T-helper 1 cell (primary cell): ENCODE data around the gene APPBP2.
"Not testable (repeated sequence)": the region's sequence is repeated elsewhere in the genome, so short reads cannot be mapped to it uniquely, and the experiment has no call there.

Experiments
- DNase-seq, 5 donors: peaks; one replicate each; pipeline ENCODE4 v3.0.0-alpha.2; 2012 to 2020
- total RNA-seq, 4 donors: gene quantifications; one replicate each; lab custom pipeline; 2026; lab: John Stamatoyannopoulos, UW

The APPBP2 gene, protein sequence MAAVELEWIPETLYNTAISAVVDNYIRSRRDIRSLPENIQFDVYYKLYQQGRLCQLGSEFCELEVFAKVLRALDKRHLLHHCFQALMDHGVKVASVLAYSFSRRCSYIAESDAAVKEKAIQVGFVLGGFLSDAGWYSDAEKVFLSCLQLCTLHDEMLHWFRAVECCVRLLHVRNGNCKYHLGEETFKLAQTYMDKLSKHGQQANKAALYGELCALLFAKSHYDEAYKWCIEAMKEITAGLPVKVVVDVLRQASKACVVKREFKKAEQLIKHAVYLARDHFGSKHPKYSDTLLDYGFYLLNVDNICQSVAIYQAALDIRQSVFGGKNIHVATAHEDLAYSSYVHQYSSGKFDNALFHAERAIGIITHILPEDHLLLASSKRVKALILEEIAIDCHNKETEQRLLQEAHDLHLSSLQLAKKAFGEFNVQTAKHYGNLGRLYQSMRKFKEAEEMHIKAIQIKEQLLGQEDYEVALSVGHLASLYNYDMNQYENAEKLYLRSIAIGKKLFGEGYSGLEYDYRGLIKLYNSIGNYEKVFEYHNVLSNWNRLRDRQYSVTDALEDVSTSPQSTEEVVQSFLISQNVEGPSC
- 42.7 to 66.9 (median 48.9) reads per million in 4 donors for total RNA-seq

DNA sequence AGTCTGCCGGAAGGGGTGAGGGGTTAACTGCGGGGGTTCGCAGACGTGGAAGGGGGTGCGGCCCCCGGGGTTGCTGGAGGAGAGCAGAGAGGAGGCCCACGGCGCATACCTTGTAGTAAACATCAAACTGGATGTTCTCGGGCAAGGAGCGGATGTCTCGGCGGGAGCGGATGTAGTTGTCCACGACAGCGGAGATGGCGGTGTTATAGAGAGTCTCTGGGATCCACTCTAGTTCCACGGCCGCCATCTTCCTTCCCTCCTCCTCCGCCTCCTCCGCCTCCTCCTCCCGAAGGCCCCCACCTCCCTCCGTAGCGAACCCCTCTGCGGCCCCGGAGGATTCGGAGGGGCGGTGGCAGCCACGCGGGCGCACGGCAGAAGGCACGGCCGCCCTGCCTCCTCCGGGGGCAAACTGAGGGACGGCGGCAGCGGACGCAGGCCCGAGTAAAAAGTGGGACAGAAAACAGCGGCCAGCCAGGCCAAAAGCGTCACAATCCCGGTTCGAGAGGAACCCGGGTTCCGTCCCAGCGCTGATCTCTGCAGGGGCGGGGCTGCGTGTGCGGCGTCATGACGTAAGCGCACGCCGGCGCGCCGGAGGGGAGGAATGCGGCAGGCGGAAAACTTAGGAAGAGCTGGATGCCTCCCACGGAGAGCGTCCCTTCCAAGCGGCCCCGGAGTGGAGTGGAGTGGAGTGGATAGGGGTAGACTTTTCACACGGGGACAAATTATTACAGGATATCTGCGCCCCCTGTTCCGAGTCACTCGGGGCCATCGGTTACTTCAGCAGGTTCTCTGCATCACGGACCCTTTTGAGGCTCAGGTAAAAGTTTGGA lies at the start of gene APPBP2:
TSS of gene APPBP2 (minus strand) at position 558 of the 830 bp plus-strand sequence. CDS start at position 247, 311 bp downstream.
- peak; percentile 49 to 75 (median 68) for DNase-seq

DNA sequence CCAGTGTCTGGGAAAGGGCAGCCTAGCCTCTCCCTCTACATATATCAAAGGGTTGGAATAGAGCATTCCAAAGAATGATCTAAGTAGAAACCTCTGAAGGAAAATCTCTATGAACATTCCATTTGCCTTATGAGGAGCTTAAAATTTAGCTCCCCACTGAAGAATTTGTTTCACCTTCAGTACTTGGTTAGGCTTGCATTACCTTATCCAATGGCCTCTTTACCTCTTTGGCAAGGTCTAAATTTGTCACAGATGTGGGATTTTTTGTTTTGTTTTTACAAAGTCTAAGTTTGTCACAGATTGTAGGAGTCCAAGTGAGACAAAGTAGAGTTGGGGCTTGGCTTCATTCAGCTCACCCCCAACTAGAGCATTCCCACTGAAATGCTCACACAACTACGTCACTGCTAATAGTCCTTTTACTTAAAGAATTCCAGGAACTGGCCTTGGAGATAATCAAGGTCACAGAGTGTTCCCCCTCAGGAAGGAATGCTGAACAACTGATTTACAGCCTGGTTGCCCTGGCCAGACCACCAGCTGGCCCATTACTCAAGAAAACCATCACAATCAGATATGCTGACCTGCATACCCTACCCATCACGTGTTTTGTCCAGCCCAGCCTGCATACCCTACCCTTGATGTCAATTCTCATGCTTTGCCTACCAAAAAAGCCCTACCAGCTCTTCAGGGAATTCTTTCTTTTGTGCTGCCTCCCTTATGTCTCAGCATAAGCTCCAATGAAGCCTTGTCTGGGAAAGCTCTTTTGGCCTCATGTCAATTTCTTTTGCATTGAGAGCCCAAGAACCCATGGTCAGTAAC lies 47.4 kb upstream of the APPBP2 start:
- DNase-seq = no peak

DNA sequence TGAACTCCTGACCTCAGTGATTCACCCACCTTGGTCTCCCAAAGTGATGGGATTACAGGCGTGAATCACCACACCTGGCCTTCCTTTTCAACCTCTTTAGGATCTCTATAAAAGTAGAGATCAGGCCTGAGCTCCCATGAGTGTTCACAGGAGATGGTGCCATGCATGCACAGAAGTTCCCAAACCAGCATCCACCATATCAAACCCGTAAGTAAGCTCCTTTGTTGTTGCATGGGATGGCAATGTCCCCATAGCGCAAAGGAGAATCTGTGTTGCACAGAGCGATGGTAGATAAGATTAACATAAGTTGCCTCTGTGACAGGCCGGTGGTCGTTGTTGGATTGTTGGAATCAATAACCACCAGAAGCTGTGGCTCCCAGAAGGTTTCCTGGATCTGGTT lies 39.2 kb upstream of the APPBP2 start:
- DNase-seq = no peak

DNA sequence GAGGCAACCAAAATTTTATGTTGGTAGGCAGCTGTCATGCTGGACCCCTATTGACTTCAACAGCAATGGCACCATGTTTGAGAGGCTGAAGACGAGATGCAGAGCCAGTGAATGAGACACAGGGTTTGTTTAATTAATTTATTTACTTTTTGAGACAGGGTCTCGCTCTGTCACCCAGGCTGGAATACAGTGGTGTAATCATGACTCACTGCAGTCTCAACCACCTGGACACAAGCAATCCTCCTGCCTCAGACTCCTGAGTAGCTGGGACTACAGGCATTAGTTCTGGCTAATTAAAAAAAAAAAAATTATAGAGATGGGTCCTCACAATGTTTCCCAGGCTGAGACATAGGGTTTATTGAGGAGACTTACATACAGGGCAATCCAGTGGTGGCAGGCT lies 37.7 kb upstream of the APPBP2 start:
- no peak for DNase-seq

DNA sequence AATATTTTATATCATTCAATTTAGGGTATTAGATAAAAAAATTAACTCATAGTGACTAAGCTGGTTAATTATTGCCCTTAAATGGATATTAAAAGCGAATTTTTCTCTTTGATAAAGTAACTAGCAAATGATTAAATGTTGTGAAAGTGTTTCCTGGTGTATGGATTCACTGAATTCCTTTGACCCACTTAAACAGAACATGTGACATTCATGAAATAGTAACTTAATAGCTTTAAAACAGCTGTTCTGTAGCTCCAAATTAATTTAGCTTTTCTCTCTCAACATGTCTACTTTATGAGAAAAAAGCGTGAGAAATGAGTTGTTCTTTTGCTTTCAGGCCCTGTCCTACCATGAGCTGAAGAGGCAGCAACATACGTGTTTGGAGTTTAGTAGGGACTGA lies 36.4 kb upstream of the APPBP2 start:
- DNase-seq = no peak

DNA sequence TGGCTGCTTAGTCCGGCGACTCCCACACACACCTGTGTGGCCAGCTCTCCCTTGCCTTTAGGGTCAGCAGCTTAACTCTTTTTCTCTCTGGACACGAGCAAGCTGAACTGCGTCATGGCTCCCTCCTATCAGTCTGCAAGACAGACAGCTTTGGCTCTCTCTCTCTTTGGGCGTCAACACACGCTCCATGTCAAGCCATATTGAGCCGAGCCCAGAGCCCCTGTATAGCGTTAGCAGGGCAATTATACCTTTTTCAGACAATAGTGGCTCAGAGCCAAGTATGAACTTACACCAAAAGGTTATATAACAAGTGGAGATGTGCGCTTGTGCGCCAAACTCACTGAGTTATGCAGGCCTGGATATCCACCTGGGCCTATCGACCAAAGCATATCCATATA lies 34.8 kb upstream of the APPBP2 start:
- no peak for DNase-seq

DNA sequence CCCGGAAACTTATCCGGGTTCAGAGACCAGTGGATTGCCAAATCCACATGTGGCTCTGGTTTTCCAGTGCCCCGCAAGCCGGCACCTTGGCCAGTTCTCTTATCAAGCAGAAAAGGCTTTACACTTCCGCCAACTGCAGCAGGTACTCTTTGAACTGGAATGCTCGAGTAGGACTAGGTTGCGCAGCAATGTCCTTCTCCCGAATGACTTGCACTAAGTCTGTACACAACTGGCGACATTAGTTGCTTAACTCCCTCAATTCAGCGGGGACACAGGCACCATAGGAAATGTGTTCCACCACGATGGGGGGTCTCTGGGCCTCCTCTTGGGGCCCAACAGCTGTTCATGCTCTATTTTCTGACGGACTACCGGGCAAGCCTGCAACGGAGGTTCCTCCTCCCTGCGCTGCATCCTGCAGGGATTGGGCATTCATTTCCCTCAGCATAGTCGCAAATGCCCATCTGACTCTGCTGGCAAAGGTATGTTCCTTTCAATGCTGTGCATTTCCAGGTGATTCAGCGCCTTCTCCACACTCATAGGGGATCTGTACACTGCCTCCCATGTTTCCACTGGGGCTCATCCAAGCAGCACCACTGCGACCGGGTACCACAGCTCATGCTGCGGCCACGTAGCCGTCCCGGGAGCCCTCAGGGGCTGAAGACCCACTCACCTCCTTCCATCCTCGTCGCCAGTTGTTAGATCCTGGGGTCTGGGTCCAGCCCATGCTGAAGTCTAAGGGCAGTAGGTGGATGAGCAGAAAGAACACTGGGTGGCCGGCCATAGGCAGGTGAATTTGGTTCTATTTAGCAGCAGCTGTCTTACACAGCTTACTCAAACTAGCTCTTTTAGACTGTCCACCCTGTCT lies 34.2 kb upstream of the APPBP2 start:
- no peak for DNase-seq

DNA sequence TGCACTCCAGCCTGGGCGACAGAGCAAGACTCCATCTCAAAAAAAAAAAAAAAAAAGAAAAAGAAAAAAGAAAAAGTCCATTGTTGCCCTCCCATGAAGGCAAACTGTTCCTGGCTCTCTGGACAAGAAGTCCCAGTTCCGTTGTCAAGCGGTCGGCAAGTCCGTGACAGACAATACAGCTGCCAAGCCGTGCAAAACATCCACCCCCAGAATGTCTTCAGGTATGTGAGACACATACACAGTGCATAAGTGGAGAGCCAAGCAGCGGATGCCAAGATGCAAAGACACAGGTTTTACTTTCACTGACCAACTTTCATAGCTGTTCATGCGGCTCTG lies 33.6 kb upstream of the APPBP2 start:
- DNase-seq = no peak

DNA sequence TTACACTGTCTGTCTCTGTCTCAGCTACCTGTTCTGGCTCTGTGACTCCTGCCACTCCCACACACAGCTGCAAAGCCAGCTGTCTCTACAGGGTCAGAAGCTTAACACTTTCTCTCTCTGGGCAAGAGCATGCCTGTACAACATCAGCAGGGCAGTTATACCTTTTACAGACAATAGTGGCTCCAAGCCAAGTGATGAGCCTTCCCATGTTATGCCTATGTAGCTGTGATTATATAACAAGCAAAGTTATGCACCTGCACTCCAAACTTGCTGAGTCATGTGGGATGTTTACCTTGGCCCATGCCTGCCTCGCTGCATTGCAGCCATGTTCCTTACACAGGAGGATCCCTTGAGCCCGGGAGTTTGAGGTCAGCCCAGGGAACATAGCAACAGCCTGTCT lies 31.8 kb upstream of the APPBP2 start:
- no peak for DNase-seq

DNA sequence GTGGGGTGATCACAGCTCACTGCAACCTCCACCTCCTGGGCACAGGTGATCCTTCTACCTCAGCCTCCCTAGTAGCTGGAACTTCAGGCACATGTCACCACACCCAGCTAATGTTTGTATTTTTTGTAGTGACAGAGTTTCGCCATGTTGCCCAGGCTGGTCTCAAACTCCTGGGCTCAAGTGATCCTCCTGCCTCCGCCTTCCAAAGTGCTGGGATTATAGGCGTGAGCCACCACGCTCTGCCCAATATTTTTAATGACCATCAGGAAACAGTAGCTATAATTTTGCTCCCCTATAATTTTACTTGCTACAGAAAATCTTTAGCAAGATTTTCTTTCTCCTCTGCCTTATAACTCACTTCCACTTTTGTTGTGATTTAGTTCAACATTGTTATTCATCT lies 29.7 kb upstream of the APPBP2 start:
- DNase-seq = no peak

DNA sequence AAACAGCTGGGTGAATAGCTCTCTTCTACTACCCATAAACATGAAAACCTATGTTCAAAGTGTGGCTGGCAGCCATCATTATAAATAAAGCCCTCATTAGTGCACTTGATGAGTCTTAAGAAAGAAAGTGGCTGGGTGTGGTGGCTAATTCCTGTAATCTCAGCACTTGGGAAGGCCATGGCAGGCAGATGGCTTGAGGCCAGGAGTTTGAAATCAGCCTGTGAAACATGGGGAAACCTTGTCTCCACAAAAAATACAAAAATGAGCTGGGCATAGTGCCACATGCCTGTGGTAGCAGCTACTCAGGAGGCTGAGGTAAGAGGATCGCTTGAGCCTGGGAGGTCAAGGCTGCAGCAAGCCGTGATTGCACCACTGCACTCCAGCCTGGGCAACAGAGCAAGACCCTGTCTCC lies 28.3 kb upstream of the APPBP2 start:
- no peak for DNase-seq

DNA sequence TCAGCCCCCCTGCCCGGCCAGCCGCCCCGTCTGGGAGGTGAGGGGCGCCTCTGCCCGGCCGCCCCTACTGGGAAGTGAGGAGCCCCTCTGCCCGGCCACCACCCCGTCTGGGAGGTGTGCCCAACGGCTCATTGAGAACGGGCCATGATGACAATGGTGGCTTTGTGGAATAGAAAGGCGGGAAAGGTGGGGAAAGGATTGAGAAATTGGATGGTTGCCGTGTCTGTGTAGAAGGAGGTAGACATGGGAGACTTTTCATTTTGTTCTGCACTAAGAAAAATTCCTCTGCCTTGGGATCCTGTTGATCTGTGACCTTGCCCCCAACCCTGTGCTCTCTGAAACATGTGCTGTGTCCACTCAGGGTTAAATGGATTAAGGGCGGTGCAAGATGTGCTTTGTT lies 26.2 kb upstream of the APPBP2 start:
- DNase-seq = not testable (repeated sequence)

DNA sequence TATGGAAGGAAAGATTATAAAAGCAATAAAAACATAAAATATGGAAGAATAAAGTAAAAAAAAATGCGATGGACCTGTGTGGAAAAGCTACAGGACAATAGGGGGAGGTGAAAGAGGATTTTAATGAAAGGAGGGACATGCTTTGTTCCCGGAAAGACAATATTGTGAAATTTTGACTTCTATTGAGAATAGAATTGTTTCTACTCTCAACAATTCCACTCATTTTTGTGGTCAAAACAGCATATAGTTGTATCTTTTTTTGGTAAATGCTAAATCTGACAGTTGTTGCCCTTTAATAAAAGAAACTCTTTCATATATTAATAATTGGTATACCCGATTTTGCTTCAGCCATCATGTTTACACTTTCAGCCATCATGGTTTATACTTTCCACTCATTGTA lies 22.9 kb upstream of the APPBP2 start:
- DNase-seq = no peak

DNA sequence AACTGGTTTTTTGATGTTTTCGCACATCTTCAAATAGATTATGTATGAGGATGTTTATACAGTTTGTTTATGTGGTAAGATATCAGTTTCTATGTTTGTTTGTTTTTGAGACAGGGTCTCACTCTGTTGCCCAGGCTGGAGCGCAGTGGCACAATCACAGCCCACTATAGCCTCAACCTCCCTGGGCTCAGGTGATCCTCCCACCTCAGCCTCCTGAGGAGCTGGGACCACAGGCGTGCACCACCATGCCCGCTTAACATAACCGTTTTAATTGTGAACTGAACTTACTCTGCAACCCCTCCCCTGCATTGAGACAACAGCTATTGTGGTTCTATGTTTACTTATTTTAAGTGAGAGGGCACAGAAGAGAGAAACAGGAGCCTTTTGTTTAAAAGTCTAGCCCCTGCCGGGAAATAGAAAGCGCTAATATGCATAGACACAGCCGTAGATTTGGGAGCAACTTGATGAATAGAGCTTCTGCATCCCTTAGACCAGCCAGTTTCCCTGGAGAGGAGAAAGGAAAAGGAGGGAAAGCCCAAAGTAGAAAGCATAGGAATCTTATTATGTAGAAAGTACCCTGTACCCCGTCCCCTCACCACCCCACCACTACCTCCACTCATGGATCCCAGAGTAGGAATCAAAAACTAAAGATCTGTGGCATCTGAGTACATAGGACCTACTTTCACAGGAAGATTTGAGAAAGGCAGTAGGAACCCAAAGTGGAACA lies 19.6 kb upstream of the APPBP2 start:
- DNase-seq = no peak

DNA sequence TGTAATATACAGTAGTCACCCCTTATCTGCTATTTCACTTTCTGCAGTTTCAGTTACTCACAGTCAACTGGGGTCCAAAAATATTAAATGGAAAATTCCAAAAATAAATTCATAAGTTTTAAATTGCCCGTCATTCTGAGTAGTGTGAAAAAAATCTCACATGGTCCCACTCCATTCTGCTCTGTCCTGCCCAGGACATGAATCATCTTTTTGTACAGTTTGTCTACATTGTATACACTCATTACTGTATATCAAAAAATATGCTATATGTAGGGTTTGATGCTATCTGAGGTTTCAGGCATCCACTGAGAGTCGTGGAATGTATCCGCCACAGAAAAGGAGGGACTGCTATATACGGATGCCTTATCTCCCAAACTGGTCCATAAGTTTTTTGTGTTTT lies 16.0 kb upstream of the APPBP2 start:
- DNase-seq = no peak

DNA sequence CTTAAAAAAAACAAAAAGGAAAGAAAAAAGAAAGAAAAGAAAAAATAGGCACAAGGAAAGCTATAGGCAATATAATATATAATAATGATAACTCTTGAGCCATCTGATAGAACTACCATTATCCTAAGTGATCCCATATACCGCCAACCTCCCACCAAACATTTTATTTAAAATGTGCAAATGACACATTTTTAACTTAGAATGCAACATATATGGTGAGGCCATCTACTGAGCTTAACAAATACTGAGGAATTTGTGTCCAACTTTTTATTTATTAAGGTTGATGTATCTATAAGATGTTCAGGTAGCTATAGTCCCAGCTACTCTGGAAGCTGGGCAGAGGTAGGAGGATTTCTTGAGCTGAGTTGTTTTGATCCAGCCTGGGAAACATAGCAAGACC lies 14.4 kb upstream of the APPBP2 start:
- DNase-seq = no peak

DNA sequence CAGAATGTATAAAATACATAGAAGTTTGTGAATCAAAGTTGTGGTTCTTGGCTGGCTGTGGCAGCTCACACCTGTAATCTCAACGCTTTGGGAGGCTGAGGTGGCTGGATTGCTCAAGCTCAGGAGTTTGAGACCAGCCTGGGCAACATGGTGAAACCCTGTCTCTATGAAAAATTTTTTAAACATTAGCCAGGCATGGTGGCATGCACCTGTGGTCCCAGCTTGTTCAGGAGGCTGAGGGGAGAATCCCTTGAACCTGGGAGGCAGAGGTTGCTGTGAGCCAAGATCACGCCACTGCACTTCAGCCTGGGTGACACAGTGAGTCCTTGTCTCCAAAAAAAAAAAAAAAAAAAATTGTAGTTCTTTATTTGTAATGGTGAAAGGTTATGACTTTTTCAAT lies 13.8 kb upstream of the APPBP2 start:
- DNase-seq = no peak

DNA sequence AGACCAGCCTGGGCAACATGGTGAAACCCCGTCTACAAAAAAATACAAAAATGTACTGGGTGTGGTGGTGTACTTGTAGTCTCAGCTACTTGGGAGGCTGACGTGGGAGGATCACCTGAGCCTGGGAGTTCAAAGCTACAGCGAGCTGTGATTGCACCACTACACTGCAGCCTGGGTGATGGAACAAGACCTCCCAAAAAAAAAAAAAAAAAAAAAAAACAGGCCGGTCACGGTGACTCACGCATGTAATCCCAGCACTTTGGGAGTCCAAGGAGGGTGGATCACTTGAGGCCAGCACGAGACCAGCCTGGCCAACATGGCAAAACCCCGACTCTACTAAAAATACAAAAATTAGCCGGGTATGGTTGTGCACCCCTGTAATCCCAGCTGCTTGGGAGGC lies 12.7 kb upstream of the APPBP2 start:
- DNase-seq = no peak

DNA sequence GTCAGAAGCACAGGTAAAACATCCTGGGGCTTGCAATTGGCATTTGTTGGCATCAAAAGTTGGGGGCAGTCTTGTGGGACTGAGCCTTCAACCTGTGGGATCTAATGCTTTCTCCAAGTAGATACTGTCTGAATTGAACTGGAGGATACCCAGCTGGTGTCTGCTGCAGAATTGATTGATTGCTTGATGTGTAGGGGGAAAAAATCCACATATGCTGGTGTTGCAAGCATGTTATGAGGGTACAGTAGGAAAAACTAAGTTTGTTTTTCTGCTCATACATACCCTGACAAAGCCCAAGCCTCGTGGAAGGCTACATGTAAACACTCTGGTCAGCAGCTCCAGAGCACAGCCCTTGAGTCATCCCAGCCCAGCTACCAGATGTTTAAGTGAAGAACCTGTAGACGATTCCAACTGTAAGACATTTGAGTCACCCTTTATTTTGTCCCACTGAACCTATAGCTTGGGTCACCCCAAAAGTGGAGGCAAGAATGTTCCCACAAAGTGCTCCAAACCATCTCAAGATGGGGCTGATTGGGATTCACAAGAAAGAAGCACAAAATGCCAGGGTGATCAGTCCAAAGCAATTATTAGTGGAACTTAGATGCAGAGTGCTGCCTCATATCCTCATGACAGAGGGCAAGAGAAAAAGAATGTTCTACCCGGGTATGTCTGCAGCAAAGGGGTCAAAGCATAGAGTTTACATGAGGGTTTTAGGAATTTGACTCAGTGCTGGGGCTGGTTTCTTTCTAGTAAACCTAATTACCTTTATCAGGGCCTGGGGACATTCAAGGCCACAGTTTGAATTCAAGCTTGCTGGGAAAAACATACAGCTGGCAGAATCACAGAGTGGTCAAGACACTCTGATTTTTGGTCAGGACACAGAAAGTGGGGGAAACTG lies 9.6 kb upstream of the APPBP2 start:
- DNase-seq = no peak

DNA sequence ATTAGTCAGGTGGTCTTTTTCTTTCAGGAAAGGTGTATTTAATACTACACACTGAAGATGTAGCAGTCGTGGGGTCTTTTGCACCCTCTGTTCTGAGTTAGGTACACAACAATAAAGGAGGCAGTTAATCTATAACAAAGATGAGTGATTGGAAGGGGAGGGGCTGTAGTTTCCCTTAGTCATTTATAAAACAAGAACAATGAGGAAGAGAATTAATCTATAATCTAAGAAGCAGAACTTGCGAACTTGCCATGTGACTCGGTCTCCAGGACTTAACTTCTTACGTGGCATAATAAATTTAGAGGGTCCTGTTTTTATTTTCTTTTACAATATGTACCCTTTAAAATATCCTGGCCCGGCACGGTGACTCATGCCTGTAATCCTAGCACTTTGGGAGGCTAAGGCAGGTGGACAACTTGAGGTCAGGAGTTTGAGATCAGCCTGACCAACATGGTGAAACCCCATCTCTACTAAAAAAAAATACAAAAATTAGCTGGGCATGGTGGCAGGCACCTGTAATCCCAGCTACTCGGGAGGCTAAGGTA lies 8.6 kb upstream of the APPBP2 start:
- no peak for DNase-seq
